ENCODE data around the gene KCNK18.

GRCh38 chr10:117241541-117242462, 44.5 kb downstream of the KCNK18 start:
- TF ChIP-seq POLR2AphosphoS5 (IDR thresholded peaks at IDR 0.05; ENCODE audit: borderline replicate concordance, low read depth, low read length) (no peak), EZH2 (IDR thresholded peaks at IDR 0.05) (no peak), FOXP2 (optimal IDR thresholded peaks at IDR 0.05; ENCODE audit: control extremely low read depth, extremely low read length, insufficient read depth) (no peak)
